PFSK-1 (cell line): ENCODE results near the gene C3orf18.

Experiments used
- FOXP2 ChIP-seq: optimal IDR thresholded peaks from 2 replicates; pipeline ENCODE3; 2011; ENCODE audit warnings: borderline replicate concordance, control low read depth, inconsistent platforms; ENCODE audit not compliant: insufficient read depth; ENCODE audit errors: extremely low read length, extremely low read depth
- POLR2AphosphoS5 ChIP-seq: IDR thresholded peaks from 2 replicates; pipeline ENCODE4 v1.6.1; 2012; ENCODE audit warnings: low read depth, mild to moderate bottlenecking, control low read depth, low read length, moderate library complexity
- REST ChIP-seq, 2 experiments: IDR thresholded peaks; 2 replicates each; pipeline versions ENCODE4 v1.6.1 to v1.8.0; 2011 to 2012; ENCODE audit warnings: low read depth in 2 of 2, low read length in 2 of 2, control low read depth in 1 of 2, inconsistent platforms in 1 of 2, mild to moderate bottlenecking in 1 of 2, moderate library complexity in 1 of 2; ENCODE audit not compliant: insufficient read depth in 1 of 2
- TAF1 ChIP-seq: IDR thresholded peaks from 2 replicates; pipeline ENCODE4 v1.6.1; 2012; ENCODE audit warnings: low read length, control low read depth, borderline replicate concordance; ENCODE audit not compliant: insufficient read depth

DNA sequence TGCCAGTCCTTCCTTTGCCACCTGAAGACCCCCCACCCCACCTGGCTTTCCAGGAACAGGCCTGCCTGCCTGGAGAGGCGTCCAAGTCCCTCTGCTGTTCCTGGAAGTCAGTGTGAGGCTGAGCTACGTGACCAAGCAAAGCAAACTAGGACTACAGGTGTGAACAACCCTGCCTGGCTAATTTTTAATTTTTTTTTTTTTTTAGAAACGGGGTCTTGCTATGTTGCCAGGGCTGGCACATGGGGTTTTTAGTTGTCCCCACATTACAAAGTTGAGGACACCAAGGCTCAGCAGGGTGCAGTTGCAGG is 19.2 kb upstream of the C3orf18 start:
- TF ChIP-seq POLR2AphosphoS5 (no peak), TAF1 (no peak), FOXP2 (no peak), REST (IDR thresholded peaks at IDR 0.05; ENCODE audit: insufficient read depth in 1 of 2, low read depth in 2 of 2, low read length in 2 of 2) (no peak)
